Sigmoid colon (tissue), 7 donors: ENCODE data around the gene CP. TPM values are rescaled to one million over a fixed set of nuclear protein-coding genes. Genes with fewer than 3 reads are reported as not detected.
"Not testable (repeated sequence)": the region's sequence is repeated elsewhere in the genome, so short reads cannot be mapped to it uniquely, and the experiment has no call there.

Experiments
- DNase-seq: peaks from one replicate; pipeline ENCODE4 v3.0.0-alpha.2; 2019
- H3K27ac ChIP-seq, 4 donors: fragments of 200-600 bp; sonication (generic); one replicate each; pipeline ENCODE4 v1.5.1; 2016 to 2019; ENCODE audit warnings: mild to moderate bottlenecking in 1 of 4
- H3K27me3 ChIP-seq, 3 donors: fragments of 200-600 bp; sonication (generic); one replicate each; pipeline ENCODE4 v1.5.1; 2019; ENCODE audit warnings: mild to moderate bottlenecking in 1 of 3
- H3K36me3 ChIP-seq, 4 donors: fragments of 200-600 bp; sonication (generic); one replicate each; pipeline ENCODE4 v1.5.1; 2016 to 2019
- H3K4me1 ChIP-seq, 4 donors: fragments of 200-600 bp; sonication (generic); one replicate each; pipeline ENCODE4 v1.5.1; 2017 to 2019
- H3K4me3 ChIP-seq, 4 donors: fragments of 200-600 bp; sonication (generic); one replicate each; pipeline ENCODE4 v1.5.1; 2017 to 2019; ENCODE audit warnings: mild to moderate bottlenecking in 2 of 4, moderate library complexity in 1 of 4
- H3K9me3 ChIP-seq, 4 donors: fragments of 200-600 bp in 3 of 4; sonication (generic) in 3 of 4; one replicate each; pipeline versions ENCODE4 v1.5.1 to v1.6.1; 2013 to 2019
- EP300 ChIP-seq, 4 donors: sonication (generic); formaldehyde crosslinking; IDR thresholded peaks; one replicate each; pipeline ENCODE4 v1.6.1; 2017; ENCODE audit warnings: antibody characterized with exemption in 4 of 4
- POLR2A ChIP-seq, 2 donors: fragments of 450-650 bp; IDR thresholded peaks; one replicate each; pipeline ENCODE4 v1.6.1; 2016; ENCODE audit warnings: antibody characterized with exemption in 2 of 2, mild to moderate bottlenecking in 2 of 2, moderate library complexity in 2 of 2
- POLR2AphosphoS5 ChIP-seq, 4 donors: sonication (generic); formaldehyde crosslinking; IDR thresholded peaks; one replicate each; pipeline ENCODE4 v1.6.1; 2017; ENCODE audit warnings: antibody characterized with exemption in 4 of 4
- WGBS, 2 donors: extraction: QIAGEN DNeasy Blood & Tissue Kit; methylation state at CpG; one replicate each; pipeline ENCODE4 v1.1.7; 2013; 5-methylcytosine and 5-hydroxymethylcytosine counted together
- intact Hi-C: fragments of 100-400 bp; cut with DNase I; formaldehyde crosslinking; loops from one replicate; pipeline ENCODE4 v1.15.1; 2023
- polyA plus RNA-seq, 3 donors: library from polyadenylated mRNA; stranded (reverse); fragments of 200-250 nt; gene quantifications; one replicate each; pipeline ENCODE4 v1.2.3, GENCODE V29; 2013
- total RNA-seq, 4 donors: library from RNA; depleted of rRNA; stranded (reverse); fragments of >200 nt; gene quantifications; one replicate each; pipeline ENCODE4 v1.1.0, GENCODE V29; 2016
- TF ChIP-seq, protein P1 (sequence below), 4 experiments: fragments of 450-650 bp in 3 of 4; fragments of 200-600 bp in 1 of 4; IDR thresholded peaks; one replicate each; pipeline ENCODE4 v1.5.1; 2016 to 2019; ENCODE audit warnings: antibody characterized with exemption in 4 of 4, mild to moderate bottlenecking in 3 of 4, moderate library complexity in 2 of 4
- donor health status: healthy with polysubstance abuse.
- donor health status: Bipolar disorder and iron deficiency.
- donor health status: healthy.

Gene CP
- total and polyA plus RNA-seq, 7 donors, result 0.69 to 13.2 (median 6.6) TPM

DNA sequence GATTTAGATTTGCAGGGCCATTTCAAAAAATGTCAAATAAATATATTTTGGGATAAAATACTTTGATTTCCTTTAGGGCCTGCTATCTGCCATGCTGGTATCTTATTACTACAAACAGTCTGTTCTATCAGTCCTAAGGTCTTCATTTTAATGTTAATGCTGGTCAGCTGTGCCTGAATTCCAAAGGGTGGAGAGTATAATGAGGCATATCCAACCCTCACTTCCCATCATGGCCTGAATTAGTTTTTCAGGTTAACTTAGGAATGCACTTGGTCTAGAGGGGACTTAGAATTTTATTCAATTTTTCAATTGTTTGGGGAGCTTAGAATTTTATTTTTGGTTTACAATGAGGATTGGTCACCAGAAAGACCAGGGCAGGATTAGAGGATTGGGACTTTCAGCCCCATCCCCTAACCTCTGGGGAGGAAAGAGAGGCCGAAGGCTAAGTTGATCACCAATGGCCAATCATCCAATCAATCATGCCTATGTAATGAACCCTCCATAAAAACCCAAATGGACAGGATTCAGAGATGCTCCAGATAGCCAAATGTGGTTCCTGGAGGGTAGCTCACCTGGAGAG lies 17.8 kb upstream of the CP start:
- no peaks in the 10 kb centered on the region for H3K4me1 ChIP-seq
- intact Hi-C loops, result no loop called here
- no peak for DNase-seq
- H3K27me3 ChIP-seq, result no peaks in the 10 kb centered on the region
- no peak for TF ChIP-seq POLR2A (IDR thresholded peaks at IDR 0.05)
- TF ChIP-seq, protein P1, sequence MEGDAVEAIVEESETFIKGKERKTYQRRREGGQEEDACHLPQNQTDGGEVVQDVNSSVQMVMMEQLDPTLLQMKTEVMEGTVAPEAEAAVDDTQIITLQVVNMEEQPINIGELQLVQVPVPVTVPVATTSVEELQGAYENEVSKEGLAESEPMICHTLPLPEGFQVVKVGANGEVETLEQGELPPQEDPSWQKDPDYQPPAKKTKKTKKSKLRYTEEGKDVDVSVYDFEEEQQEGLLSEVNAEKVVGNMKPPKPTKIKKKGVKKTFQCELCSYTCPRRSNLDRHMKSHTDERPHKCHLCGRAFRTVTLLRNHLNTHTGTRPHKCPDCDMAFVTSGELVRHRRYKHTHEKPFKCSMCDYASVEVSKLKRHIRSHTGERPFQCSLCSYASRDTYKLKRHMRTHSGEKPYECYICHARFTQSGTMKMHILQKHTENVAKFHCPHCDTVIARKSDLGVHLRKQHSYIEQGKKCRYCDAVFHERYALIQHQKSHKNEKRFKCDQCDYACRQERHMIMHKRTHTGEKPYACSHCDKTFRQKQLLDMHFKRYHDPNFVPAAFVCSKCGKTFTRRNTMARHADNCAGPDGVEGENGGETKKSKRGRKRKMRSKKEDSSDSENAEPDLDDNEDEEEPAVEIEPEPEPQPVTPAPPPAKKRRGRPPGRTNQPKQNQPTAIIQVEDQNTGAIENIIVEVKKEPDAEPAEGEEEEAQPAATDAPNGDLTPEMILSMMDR (IDR thresholded peaks at IDR 0.05), result no peak
- no peak for TF ChIP-seq POLR2AphosphoS5 (IDR thresholded peaks at IDR 0.05)
- TF ChIP-seq EP300 (IDR thresholded peaks at IDR 0.05), result no peak
- no peaks in the 10 kb centered on the region for H3K9me3 ChIP-seq
- no peak overlapping the region for H3K27ac ChIP-seq
- no peak overlapping the region for H3K4me3 ChIP-seq
- no peaks in the 10 kb centered on the region for H3K36me3 ChIP-seq
- 95% methylated on average over 1 of the region's 1 CpG for WGBS, 2 donors

DNA sequence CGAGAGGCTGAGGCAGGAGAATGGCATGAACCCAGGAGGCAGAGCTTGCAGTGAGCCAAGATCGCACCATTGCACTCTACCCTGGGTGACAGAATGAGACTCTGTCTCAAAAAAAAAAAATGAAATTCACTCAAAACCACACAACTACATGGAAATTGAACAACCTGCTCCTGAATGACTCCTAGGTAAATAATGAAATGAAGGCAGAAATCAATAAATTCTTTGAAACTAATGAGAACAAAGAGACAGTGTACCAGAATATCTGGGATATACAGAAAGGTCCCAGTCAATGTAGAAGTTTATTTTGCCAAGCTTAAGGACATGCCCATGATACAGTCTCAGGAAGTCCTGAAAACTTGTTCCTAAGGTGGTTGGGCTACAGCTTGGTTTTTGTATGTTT lies 16.6 kb upstream of the CP start:
- DNase-seq, H3K27ac ChIP-seq, H3K4me1 ChIP-seq, H3K27me3 ChIP-seq, intact Hi-C loops, H3K9me3 ChIP-seq, H3K4me3 ChIP-seq, H3K36me3 ChIP-seq: not testable (repeated sequence)
- WGBS, 2 donors, result 92 to 97% methylated on average over 2 of the region's 2 CpGs

DNA sequence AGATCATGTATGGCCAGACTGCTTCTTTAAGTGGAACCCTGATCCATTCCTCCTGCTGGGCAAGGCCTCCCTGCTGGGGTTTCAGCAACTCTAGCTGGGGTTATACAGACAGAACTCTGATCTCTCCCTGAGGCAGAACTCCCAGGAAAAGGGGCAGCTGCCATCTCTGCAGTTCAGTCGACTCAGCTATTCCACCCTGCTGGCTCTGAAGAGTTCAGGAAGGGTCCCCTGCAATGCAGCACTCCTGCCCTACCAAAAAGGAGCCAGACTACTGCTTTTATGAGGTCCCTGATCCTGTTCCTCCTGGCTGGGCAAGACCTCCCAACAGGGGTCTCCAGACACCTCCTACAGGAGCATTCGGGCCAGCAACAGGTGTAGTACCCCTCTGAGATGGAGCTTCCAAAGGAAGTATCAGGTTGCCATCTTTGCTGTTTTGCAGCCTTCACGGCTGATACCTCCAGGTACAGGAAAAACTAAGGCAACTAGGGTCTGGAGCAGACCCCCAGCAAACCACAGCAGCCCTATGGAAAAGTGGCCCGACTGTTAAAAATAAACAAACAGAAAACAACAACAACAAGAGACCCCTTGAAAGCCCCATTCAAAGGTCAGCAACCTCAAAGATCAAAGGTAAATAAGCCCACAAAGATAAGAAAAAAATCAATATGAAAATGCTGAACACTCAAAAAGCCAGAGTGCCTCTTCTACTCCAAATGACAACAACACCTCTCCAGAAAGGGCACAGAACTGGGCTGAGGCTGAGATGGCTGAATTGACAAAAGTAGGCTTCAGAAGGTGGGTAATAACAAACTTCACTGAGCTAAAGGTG lies 14.2 kb upstream of the CP start:
- Histone ChIP-seq H3K36me3 (no peaks in the 10 kb centered on the region), H3K27ac (no peak overlapping the region), H3K4me1 (no peaks in the 10 kb centered on the region), H3K9me3 (no peaks in the 10 kb centered on the region), H3K27me3 (no peaks in the 10 kb centered on the region), H3K4me3 (no peak overlapping the region)
- intact Hi-C loops, result no loop called here
- TF ChIP-seq EP300 (IDR thresholded peaks at IDR 0.05), result no peak
- WGBS, 2 donors, result 85 to 90% methylated on average over 4 of the region's 4 CpGs
- no peak for DNase-seq

DNA sequence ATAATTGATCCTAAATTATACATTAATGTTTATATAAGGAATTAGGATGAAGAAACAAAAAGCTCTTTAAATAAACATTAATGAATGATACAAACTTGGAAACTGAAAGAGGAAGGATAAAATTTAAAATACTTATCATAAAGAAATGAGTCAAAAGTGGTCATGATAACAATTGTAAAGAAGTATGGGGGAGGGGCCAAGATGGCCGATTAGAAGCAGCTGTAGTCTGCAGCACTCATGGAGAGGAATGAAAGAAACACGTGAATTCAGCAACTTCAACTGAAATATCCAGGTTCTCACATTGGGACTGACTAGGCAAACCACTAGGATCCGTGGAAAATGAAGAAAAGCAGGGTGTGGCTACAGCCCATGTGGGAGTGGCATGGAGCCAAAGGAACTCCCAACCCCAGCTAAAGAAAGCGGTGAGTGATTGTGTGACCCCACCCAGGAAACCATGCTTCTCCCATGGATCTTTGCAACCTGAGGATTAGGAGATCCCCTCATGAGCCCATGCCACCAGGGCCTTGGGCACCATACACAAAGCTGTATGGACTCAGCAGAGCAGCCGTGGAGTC lies 13.1 kb upstream of the CP start:
- DNase-seq, result no peak
- Histone ChIP-seq H3K27ac (no peak overlapping the region), H3K4me1 (no peaks in the 10 kb centered on the region), H3K36me3 (no peaks in the 10 kb centered on the region), H3K27me3 (no peaks in the 10 kb centered on the region), H3K9me3 (no peaks in the 10 kb centered on the region), H3K4me3 (no peak overlapping the region)
- TF ChIP-seq EP300 (IDR thresholded peaks at IDR 0.05) (no peak), POLR2AphosphoS5 (IDR thresholded peaks at IDR 0.05) (no peak), POLR2A (IDR thresholded peaks at IDR 0.05) (no peak)
- TF ChIP-seq, protein P1 (IDR thresholded peaks at IDR 0.05), result no peak
- intact Hi-C loops, result no loop called here
- 22 to 59% methylated on average over 5 of the region's 5 CpGs for WGBS, 2 donors

DNA sequence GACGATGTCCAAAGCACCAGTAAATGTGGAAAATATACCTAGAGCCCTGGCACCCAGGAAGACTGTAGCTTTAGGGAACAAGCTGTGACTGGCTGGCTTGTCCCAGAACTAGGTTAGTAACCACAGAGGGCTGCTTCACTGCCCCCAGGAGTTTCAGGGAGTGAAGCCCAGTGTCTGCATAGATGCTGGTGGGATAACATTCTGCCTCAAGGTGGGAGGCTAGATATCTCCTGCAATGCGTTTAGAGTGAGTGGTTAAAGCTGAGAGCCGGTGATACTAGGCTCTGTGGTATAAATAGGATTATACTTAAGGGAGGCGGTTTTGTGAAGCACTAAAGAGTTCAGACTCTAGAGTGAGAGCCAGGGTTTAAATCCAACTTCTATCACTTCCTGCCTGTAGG lies 11.7 kb upstream of the CP start:
- TF ChIP-seq, protein P1 (IDR thresholded peaks at IDR 0.05), result no peak
- no peak for TF ChIP-seq POLR2A (IDR thresholded peaks at IDR 0.05)
- Histone ChIP-seq H3K27ac (no peak overlapping the region), H3K9me3 (no peaks in the 10 kb centered on the region), H3K36me3 (no peaks in the 10 kb centered on the region), H3K4me3 (no peak overlapping the region), H3K4me1 (no peaks in the 10 kb centered on the region), H3K27me3 (no peaks in the 10 kb centered on the region)
- 81 to 88% methylated on average over 4 of the region's 4 CpGs for WGBS, 2 donors
- no peak for DNase-seq
- intact Hi-C loops, result no loop called here
